ENCODE results near the gene APOL2. TPM values are rescaled to one million over a fixed set of nuclear protein-coding genes. Genes with fewer than 3 reads are reported as not detected.
"Not testable (repeated sequence)": the region's sequence is repeated elsewhere in the genome, so short reads cannot be mapped to it uniquely, and the experiment has no call there.

APOL2 gene
- 20.6 and 21.9 TPM in 2 replicates for total RNA-seq (2014; rRNA removed; shearing (Covaris generic))
- polyA plus RNA-seq (2015; cell fraction: cytosol; rRNA removed) = 13.2 and 13.3 TPM in 2 replicates
- polyA plus RNA-seq (2015; cell fraction: nucleus; rRNA removed) = 24.3 and 27.3 TPM in 2 replicates

- peak; percentile 95 for DNase-seq (ENCODE audit: low read depth)
These were observed at the start of gene APOL2 for GRCh38 chr22:36239401-36240171. Gene APOL2, minus strand, starts transcription at chr22:36239527. Its CDS starts 6,365 bp downstream, at chr22:36233162.

GRCh38 chr22:36288571-36289405 is 49.5 kb upstream of the APOL2 start:
- no peak for DNase-seq (ENCODE audit: low read depth)

GRCh38 chr22:36287881-36288515 is 48.7 kb upstream of the APOL2 start:
- DNase-seq (ENCODE audit: low read depth) = no peak

GRCh38 chr22:36286096-36286957 is 47.0 kb upstream of the APOL2 start:
- peak; percentile 79 for DNase-seq (ENCODE audit: low read depth)

- DNase-seq (ENCODE audit: low read depth) = no peak
These were observed 46.2 kb upstream of the APOL2 start for GRCh38 chr22:36285545-36285944.

GRCh38 chr22:36285017-36285416 is 45.7 kb upstream of the APOL2 start:
- DNase-seq (ENCODE audit: low read depth) = no peak

GRCh38 chr22:36284171-36284571 is 44.8 kb upstream of the APOL2 start:
- DNase-seq (ENCODE audit: low read depth) = no peak

GRCh38 chr22:36282328-36282831 is 43.1 kb upstream of the APOL2 start:
- DNase-seq (ENCODE audit: low read depth) = no peak

- DNase-seq (ENCODE audit: low read depth) = no peak
These were observed 42.5 kb upstream of the APOL2 start for GRCh38 chr22:36281781-36282327.

- DNase-seq (ENCODE audit: low read depth) = no peak
These were observed 41.1 kb upstream of the APOL2 start for GRCh38 chr22:36280379-36280778.

GRCh38 chr22:36279219-36279666 is 39.9 kb upstream of the APOL2 start:
- no peak for DNase-seq (ENCODE audit: low read depth)

GRCh38 chr22:36277482-36278291 is 38.4 kb upstream of the APOL2 start:
- peak; percentile 56 for DNase-seq (ENCODE audit: low read depth)

GRCh38 chr22:36274531-36274930 is 35.2 kb upstream of the APOL2 start:
- DNase-seq (ENCODE audit: low read depth) = no peak

- DNase-seq (ENCODE audit: low read depth) = not testable (repeated sequence)
These were observed 32.6 kb upstream of the APOL2 start for GRCh38 chr22:36271951-36272350.

- not testable (repeated sequence) for DNase-seq (ENCODE audit: low read depth)
These were observed 31.9 kb upstream of the APOL2 start for GRCh38 chr22:36271231-36271630.

GRCh38 chr22:36267896-36268485 is 28.7 kb upstream of the APOL2 start:
- no peak for DNase-seq (ENCODE audit: low read depth)

- DNase-seq (ENCODE audit: low read depth) = no peak
These were observed 27.7 kb upstream of the APOL2 start for GRCh38 chr22:36267058-36267457.

- not testable (repeated sequence) for DNase-seq (ENCODE audit: low read depth)
These were observed 24.7 kb upstream of the APOL2 start for GRCh38 chr22:36263886-36264664.

All from HT1080 (cell line).